Kidney glomerular epithelial cell (primary cell): Measurements from ENCODE around the gene ZFC3H1.

ENCODE experiments used
- DNase-seq: peaks from one replicate; lab custom pipeline; 2025; lab: John Stamatoyannopoulos, UW

The ZFC3H1 gene

DNA sequence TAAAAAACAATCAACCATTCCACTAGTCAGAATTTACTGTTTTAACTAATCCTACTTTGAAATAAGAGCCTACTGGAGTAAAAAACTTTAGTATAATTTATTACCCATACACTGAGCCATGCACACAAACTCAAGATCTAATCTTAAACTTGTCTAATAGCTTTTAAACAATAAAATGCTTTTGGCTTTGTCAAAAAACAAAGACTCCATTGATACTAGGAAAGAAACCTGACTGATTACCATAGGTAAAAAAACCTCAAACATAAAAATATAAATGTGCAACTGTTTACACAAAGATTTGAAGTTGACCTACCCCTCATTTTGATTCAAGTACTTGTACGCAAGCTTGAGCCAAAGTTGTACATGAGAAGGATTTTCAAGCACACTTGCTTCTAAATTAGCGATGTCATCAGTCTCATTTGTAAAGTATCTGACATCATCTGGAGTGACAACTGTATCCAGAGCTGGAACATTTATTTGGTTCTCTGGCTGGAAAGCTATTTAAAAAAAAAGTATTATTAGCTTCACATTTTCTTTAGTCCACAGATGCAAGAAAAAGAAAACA, 36.1 kb downstream of the ZFC3H1 start:
- DNase-seq, result no peak

DNA sequence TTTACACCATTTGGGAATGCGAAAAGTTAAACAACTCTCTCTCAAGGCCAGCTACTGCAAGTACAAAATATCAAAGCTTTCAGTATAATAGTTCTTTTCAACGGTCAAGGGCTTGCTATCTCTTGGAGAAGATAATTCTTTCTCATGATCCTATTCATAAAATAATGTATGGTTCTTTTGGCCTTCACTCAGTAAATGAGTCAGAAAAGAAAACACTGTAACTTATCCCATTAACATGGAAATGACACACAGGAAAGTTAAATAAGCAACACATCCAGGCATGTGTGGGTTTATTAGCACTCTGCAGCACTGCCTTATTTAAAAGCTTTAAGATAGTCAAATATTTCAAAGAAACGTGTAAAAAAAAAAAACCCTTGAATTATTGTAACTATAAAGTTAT, 36.9 kb downstream of the ZFC3H1 start:
- no peak for DNase-seq

DNA sequence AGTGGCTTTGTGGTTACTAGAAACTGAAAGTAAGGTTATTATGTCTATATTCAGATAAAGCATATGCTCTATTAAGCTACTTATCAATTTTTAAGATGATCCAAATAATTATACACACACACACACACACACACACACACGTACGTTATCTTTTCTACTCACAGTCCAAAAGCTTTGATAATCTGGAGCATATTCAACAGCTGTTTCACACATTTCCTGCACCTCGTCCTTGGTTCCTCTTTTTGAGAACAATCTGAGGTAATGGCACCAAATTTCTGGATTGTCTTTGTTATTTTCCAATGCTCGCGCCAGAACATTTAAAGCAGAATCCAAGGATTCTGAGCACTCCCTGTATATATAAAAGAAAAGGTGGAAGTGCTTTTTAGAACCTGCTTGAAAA, 37.5 kb downstream of the ZFC3H1 start:
- no peak for DNase-seq

DNA sequence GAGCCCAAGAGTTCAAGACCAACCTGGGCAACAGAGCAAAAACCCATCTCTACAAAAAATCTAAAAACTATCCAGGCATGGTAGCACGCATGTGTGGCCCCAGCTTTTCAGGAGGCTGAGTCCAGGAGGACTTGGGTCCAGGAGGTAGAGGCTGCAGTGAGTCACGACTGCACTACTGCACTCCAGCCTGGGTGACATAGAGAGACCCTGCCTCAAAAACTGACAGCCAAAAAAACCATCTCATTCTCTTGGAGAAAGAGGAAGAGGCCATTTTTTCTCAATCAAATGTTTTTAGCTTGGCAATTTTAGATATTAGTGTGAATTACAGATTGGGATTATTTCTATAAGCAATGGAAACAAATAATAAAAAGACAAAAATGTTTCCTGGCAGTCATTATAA, 38.2 kb downstream of the ZFC3H1 start:
- no peak for DNase-seq

DNA sequence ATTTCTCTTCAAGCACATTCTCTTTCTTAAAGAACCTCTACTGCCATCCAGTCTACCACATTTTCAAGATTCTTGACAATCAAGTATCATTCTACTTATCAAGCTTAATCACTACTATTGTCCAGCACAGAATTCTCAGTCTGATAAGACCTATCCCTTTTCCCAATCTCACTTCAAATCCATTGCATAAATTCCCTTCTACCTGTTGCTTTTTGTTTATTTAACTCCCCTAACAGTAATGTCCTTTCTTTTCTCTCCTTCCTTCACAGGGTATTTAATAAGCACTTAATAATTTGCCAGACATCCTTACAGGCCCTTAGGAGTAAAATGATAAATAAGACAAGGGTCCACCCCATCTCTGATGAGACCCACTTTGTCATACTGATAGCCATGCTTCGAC, 41.7 kb downstream of the ZFC3H1 start:
- no peak for DNase-seq

DNA sequence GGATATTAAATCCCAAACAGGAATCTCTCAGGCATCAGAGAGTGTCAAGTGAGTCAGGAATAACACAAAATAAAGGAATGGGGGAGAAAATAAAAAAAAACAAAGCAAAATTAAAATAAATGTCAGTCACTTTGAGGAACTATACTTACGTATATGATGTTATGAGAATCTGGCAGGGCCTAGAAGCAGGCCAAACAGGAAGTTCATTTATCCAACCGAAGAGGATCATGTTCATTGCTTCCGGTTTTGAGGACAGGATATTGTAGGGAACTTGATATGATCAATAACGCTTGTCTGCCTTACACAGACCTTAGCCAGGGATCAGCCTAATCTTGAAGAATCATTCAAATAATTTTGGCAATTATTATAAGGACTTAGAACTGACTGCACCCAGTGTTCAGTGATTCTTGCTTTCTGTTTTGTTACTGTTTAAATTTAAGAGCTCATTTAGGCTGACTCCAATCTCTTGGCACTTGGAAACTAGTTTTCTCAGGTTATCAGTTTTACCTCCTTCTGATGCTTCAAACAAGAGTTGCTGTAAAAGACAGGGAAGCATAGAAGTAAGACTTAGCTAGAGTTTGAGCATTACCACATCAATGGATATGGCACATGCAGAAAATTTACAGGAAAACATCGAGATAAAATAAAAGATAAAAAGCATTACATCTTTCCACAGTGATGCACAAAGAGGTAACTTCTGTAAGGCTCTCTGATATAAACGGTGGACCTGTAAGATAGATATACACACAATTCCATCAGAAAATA, 53.4 kb downstream of the ZFC3H1 start:
- DNase-seq, result no peak

DNA sequence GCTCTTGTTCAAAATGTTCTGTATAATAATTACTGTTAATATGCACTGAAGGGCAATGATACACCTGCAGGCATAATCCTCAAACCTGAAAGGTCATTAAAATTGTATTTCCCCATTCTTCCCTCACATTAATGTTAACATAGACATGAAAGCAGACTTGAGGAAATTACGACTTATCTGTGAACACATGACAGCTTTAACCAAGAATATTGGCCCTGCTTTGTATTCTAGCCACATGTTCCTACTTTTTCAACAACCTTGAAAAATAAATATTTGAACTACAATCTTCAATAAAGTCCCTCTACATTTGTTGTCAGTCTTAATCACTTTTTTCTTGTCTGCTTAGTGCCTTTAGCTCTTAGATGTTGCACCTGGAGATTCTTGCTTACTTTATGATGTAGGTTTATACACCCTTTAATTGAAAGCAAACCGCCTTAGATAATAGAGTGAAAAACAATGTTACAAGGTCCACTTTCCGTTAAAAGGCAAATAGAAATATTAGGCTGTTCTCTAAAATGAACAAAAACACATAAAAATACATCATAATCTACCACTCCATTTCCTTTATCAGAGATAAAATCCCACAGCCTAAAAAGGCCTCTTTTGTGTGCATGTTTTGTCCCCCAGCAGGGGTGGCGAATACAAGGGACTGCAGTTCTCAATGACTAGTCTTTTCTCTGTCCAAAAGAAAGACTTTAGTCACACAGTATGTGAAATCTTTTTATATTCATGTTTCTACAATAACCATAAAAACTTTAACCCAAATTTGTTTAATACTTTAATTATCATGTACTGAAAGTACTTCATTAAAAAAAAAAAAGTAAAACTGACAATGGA, 55.9 kb downstream of the ZFC3H1 start:
- no peak for DNase-seq

DNA sequence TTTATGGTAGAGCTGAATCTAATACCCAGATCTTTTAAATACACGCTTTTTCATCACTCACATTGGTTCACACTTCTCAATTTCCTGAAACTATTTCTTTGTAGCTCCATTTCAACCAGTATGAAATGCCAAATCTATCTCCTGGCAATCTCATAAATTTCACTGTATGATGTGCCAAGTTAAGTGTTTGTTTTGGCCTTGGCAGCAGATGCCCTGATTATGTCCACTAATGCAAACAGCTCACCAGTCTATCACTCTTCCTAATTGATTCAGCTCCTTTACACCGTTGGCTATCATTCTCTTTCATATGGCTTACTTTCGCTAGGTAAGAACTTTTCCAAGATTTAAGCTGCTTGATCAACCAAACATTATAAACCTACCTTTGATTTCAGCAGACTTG, 58.6 kb downstream of the ZFC3H1 start:
- no peak for DNase-seq

DNA sequence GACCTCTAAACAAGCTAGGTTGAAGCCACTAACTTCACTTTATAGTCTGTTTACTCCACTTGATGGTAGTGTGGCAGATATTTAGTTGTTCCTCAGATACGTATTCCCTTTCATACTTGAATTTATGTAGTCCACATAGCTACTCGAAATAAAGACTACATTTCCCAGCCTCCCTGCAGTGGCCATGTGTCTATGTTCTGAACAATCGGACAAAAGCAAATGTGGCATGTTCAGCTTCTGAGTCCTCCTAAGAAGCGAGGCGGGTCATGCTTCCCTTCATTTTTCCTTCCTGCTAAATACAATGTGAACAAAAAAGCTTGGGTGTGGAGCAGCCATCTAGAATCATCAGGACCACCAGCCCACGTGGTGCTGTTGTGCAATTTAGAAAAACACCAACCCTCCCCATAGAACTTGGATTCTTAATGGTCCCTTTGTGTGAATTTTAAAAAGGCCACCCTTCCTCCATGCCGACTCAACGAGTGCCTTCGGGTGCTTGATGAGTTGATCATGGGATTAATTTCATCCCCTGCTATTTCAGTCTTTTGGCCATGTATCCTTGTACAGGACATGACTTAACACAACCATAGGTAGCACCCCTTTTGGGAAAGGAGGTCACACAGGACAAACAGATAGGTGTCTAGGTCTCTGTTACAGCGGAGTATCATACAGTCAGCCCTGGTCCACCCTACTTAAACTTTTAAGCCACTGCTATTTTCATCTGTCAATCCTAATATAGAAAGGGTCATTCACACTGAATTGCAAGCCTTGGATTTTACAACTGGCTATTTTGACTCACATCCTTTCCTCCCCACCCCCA, 60.7 kb downstream of the ZFC3H1 start:
- no peak for DNase-seq

DNA sequence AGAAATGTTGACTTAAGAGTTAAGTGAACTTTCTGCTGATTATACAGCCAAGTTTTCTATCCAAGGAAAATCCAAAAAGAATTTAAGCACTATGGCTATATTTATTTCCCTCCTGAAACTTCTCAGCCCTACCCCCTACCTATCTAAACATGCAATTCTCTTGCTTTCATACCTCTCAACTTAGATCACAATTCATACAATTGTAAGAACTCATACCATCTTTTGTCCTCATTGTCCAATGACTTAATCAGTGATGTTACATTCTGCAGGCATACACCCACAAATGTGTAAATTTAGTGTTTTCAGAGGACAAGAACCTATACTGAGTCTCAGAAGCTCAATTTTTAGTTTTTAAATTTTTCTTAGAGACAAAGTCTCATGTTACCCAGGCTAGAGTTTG, 62.1 kb downstream of the ZFC3H1 start:
- DNase-seq, result no peak

DNA sequence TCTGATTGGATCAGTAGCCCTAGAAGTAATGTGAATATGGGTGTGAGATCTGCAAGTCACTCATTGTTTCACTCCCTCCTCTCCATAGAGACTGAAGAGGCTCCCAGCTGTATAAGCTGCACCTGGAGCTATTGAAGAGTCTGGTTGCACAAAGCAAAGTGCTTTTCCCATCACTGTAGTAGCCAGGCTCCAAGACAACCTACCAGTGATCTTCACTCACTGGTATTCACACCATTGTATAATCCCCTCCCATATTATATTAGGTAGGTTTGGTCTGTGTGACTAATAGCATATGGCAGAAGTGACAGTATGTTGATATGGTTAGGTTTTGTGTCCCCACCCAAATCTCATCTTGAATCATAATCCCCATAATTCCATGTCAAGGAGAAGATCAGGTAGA, 64.4 kb downstream of the ZFC3H1 start:
- DNase-seq, result no peak

DNA sequence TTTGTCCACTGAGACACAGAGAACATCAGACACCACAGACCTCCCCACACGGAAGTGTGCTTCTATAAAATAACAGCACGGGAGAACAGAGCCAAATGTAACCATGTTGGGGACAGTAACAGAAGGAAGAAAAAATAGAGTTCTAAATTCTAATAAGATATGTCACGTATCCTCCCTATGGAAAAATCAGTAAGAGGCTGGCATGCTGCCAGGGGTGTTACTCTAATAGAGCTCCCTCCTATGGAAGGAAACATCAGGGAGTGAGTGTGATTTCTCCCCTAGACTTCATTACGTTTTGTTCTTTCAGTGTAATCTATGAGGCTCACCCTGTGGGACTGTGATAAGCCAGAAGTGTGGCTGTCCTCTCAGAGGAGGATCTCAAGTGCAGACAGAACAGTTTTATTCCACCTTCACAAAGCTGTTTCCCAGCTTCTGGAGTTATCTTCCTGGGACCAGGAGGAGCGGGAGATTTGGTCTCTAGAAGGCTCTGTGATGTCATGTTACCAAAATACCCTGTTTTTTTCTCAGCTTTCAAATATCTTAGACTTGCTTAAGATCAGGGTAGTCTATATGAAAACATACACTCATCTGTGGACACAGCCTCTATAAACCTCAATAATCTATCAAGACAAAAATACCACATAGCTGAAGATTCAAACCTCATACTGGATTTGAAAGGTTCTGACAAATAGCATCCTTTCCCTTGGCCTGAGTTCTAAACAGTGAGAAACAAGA, 69.3 kb downstream of the ZFC3H1 start:
- no peak for DNase-seq

DNA sequence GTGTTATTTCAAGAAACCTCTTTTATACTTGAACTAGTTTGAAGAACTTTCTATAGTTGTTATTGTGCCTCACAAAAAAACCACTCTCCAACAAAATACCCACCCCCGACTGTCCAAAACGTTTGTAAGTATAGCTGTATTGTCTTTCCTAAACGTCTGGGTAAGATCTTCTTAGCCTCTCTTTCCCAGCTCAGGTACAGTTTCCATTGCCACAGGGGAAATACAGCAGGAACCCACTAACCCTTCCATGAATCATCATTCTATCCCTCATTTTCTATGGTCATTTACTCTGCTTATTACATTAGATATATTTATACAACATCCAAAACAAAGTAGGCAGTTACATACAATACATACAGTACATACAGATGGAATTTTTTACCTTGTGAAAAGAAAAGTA, 70.8 kb downstream of the ZFC3H1 start:
- no peak for DNase-seq

DNA sequence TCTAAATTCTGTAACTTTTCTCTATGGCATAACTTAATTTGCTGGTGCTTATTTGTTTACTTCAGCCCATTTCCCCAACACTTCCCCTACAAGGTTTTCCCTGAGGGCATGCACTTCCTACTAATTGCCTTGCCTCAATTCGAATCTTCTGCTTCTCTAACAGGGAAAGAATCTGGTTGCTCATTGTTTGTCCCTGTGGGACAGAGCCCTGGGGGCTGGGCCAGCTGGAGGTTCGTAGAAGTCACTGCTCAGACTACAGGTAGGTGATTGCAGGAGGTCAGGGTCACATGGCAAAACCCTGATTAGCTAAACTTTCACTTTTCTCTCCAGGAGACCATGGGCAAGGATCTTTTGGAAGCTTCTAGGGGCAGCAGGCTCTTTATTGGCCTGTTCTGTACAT, 72.0 kb downstream of the ZFC3H1 start:
- no peak for DNase-seq

DNA sequence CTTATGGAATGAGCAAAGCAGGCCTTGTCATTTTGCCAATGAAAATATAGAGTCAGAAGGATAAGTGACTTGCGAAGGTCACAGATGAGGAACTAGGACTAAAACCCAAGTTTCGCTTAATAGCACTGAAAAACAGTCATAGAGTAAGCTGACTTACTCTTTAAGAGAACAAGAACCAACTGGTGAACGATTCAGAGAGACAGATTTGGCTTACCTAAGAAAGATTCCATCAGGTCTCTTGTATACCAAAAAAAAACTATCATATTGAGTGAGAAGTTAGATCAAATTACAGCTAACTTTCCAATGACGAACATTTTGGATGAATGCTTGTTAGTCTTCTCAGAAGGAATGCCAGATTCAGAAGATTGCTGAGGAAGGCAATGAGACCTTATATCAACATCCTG, 74.2 kb downstream of the ZFC3H1 start:
- DNase-seq, result no peak

DNA sequence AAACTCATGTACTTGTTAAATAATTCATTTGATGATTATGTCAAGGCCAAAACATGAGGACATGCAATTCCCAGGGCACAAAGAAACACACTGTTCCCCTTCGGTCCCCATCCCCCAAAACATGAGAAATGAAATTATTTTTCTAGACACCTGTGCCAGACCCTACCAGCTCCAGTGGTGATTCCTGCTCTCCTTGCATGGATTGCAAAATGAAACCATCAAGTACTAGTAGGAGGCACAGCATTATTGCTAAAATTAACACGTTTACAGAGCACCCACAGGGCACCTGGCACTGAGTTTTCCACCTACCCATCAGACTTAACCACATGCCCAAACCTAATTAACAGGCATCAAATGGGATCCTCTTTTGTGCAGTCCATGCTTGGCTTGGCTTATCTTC, 76.6 kb downstream of the ZFC3H1 start:
- no peak for DNase-seq

DNA sequence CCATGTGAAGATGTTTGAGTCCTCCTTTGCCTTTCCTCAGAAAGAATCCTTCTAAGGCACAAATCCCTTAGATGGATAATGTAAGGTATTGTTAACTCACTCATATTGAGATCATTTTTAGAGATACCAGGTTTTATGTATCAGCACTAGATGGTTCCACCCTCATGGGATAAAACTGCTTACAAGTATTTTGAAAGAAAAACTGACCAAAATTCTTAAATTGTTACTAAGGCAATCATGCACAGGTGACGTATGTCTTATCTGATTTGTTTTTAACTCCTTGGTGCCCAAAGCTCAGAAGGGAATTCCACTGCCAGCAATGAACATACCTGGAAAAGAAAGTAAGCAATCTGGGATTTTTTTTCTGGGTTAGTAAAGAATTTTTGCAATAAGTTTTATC, 78.4 kb downstream of the ZFC3H1 start:
- no peak for DNase-seq

DNA sequence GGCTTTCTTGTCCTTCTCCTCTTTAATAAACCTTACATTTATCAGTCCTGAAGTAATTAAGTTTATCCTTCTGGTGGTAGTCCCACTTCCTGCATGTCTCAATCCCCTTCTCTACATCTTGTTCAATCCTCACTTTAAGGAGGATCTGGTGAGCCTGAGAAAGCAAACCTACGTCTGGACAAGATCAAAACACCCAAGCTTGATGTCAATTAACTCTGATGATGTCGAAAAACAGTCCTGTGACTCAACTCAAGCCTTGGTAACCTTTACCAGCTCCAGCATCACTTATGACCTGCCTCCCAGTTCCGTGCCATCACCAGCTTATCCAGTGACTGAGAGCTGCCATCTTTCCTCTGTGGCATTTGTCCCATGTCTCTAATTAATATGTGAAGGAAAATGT, 79.3 kb downstream of the ZFC3H1 start:
- DNase-seq, result no peak

DNA sequence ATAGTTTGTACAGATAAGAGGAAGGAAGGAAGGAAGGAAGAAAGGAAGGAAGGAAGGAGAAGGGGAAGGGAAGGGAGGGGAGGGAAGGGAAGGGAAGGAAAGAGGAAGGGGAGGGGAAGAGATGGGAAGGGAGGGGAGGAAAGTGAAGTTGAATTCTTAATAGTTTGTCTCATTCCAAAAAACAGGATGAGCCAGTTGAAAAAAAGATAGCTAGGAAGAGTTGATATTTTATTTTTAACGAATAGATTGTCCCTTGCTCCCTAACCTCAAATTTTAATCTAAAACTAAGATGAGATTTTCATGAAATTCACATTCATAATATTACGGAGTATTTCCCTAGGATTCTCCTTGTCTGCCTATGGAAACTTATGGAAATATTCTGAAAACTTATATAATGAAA, 80.7 kb downstream of the ZFC3H1 start:
- no peak for DNase-seq

DNA sequence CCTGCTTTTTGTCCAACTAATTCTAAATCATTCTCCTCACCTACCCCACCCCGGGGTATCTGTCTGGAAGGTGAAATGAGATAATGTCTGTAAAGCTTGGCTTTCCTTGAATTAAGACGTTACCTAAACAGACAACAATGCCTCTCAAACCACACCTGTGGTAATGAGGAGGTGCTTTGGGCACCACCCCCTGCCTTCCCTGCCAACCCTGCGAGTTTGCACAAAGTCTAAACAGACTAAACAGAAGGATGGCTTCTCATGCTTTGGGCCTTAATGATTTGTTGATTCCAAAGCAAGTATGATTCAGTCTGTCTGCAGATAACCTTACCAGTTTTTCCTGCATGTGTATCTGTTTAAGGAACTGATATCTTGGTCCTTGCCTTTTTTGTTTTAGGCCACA, 82.4 kb downstream of the ZFC3H1 start:
- DNase-seq, result peak; percentile 27

DNA sequence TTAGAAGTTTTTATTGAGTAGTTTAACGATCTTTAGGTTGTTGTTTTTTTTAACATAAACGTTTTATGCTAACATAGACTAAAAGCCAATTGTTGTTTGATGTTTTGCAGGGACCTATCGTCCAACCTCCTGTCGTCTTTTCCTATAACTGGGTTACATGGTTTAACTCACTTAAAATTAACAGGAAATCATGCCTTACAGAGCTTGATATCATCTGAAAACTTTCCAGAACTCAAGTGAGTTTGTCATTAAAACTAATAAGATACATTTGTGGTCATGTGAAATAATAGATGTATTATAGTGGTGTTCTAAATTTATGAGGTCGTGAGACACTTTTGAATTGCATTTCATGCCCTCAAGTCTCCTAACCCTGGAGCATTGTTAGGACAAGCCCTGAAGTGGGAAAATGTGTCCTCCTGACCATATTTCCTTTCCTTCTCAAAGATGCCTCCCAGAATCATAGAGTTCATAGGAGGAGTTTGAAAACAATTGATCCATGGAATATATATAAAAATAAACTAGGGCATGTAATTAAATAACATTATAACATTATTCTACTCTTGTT, 84.9 kb downstream of the ZFC3H1 start:
- no peak for DNase-seq
